DND-41 (cell line): ENCODE measurements around the gene FAM13A.

Experiments
- ATAC-seq: fragments of 200-7000 bp; cut with Tn5 transposase; 3 replicates; pipeline ENCODE4 v1.9.1; 2021; ENCODE audit warnings: low read depth; ENCODE audit not compliant: insufficient read depth
- DNase-seq: peaks from one replicate; pipeline ENCODE4 v3.0.0-alpha.2; 2020
- H2AFZ ChIP-seq: 2 replicates; pipeline ENCODE4 v1.6.0; 2012; ENCODE audit warnings: low read depth, low read length
- H3K27ac ChIP-seq: 2 replicates; pipeline ENCODE4 v1.5.1; 2012; ENCODE audit warnings: low read length, inconsistent platforms
- H3K27me3 ChIP-seq: fragments of 200-600 bp; sonication (generic); 2 replicates; pipeline ENCODE4 v1.6.0; 2012; ENCODE audit warnings: low read length, mild to moderate bottlenecking, inconsistent platforms; ENCODE audit not compliant: insufficient read depth, poor library complexity
- H3K36me3 ChIP-seq: 2 replicates; pipeline ENCODE4 v1.5.1; 2012; ENCODE audit warnings: low read length, inconsistent platforms; ENCODE audit not compliant: insufficient read depth
- H3K4me1 ChIP-seq: 2 replicates; pipeline ENCODE4 v1.5.1; 2012; ENCODE audit warnings: mild to moderate bottlenecking, low read length; ENCODE audit not compliant: insufficient read depth
- H3K4me2 ChIP-seq: 2 replicates; pipeline ENCODE4 v1.6.0; 2012; ENCODE audit warnings: mild to moderate bottlenecking, moderate library complexity, low read length, inconsistent platforms; ENCODE audit not compliant: insufficient read depth
- H3K4me3 ChIP-seq, 2 experiments: fragments of 200-600 bp in 1 of 2; shearing (Covaris generic) in 1 of 2; 2 replicates each; pipeline ENCODE4 v1.5.1; 2012 to 2016; ENCODE audit warnings: inconsistent platforms in 2 of 2, low read length in 2 of 2, mild to moderate bottlenecking in 2 of 2, low read depth in 1 of 2, moderate library complexity in 1 of 2
- H3K79me2 ChIP-seq: 2 replicates; pipeline ENCODE4 v1.6.0; 2012; ENCODE audit warnings: low read length, inconsistent platforms; ENCODE audit not compliant: insufficient read depth
- H3K9ac ChIP-seq: 2 replicates; pipeline ENCODE4 v1.6.0; 2012; ENCODE audit warnings: low read depth, mild to moderate bottlenecking, inconsistent platforms, low read length, moderate library complexity
- H3K9me3 ChIP-seq: 2 replicates; pipeline ENCODE4 v1.5.1; 2012; ENCODE audit warnings: low read length, moderate library complexity, mild to moderate bottlenecking, inconsistent platforms; ENCODE audit not compliant: insufficient read depth, severe bottlenecking
- H4K20me1 ChIP-seq: 2 replicates; pipeline ENCODE4 v1.6.0; 2012; ENCODE audit warnings: low read length; ENCODE audit not compliant: insufficient read depth
- CTCF ChIP-seq: IDR thresholded peaks from 2 replicates; pipeline ENCODE4 v1.5.1; 2012; ENCODE audit warnings: borderline replicate concordance, low read length, moderate library complexity, mild to moderate bottlenecking; ENCODE audit not compliant: poor library complexity, severe bottlenecking; ENCODE audit errors: extremely low read depth
- EZH2 ChIP-seq: IDR thresholded peaks from 3 replicates; pipeline ENCODE4 v1.6.1; 2012; ENCODE audit warnings: borderline replicate concordance, low read depth, mild to moderate bottlenecking, moderate library complexity, low read length, inconsistent platforms; ENCODE audit not compliant: severe bottlenecking

Gene FAM13A

GRCh38 chr4:88870428-88870827 lies 186.6 kb downstream of the FAM13A start:
- H3K4me1 ChIP-seq = no peaks in the 10 kb centered on the region
- no peaks in the 10 kb centered on the region for H3K79me2 ChIP-seq
- TF ChIP-seq CTCF = no peak
- TF ChIP-seq EZH2 = no peak
- no peak overlapping the region for H3K4me2 ChIP-seq
- ATAC-seq (no peak), DNase-seq (no peak)
- no peak overlapping the region for H3K27ac ChIP-seq
- no peaks in the 10 kb centered on the region for H3K36me3 ChIP-seq
- H3K27me3 ChIP-seq = peaks cover 2% of the 10 kb centered on the region
- H3K4me3 ChIP-seq = no peak overlapping the region
- H3K9me3 ChIP-seq = no peaks in the 10 kb centered on the region
- no peaks in the 10 kb centered on the region for H4K20me1 ChIP-seq
- no peak overlapping the region for H2AFZ ChIP-seq
- H3K9ac ChIP-seq = no peak overlapping the region

GRCh38 chr4:88868510-88868909 lies 188.5 kb downstream of the FAM13A start:
- Histone ChIP-seq H3K27ac (no peak overlapping the region), H3K9ac (no peak overlapping the region), H3K4me2 (no peak overlapping the region), H3K79me2 (no peaks in the 10 kb centered on the region), H3K4me1 (no peaks in the 10 kb centered on the region), H3K4me3 (no peak overlapping the region), H3K27me3 (peaks cover 2% of the 10 kb centered on the region), H2AFZ (no peak overlapping the region), H4K20me1 (no peaks in the 10 kb centered on the region), H3K36me3 (no peaks in the 10 kb centered on the region), H3K9me3 (no peaks in the 10 kb centered on the region)
- no peak for ATAC-seq
- TF ChIP-seq EZH2 (no peak), CTCF (no peak)
- no peak for DNase-seq

- no peaks in the 10 kb centered on the region for H4K20me1 ChIP-seq
- H2AFZ ChIP-seq = no peak overlapping the region
- H3K79me2 ChIP-seq = no peaks in the 10 kb centered on the region
- H3K9me3 ChIP-seq = no peaks in the 10 kb centered on the region
- no peak overlapping the region for H3K4me3 ChIP-seq
- ATAC-seq (no peak), DNase-seq (no peak)
- no peak for TF ChIP-seq EZH2
- no peak for TF ChIP-seq CTCF
- no peaks in the 10 kb centered on the region for H3K4me1 ChIP-seq
- H3K27me3 ChIP-seq = peaks cover 2% of the 10 kb centered on the region
- no peaks in the 10 kb centered on the region for H3K36me3 ChIP-seq
- H3K27ac ChIP-seq = no peak overlapping the region
- no peak overlapping the region for H3K4me2 ChIP-seq
- H3K9ac ChIP-seq = no peak overlapping the region
These were observed 190.0 kb downstream of the FAM13A start for GRCh38 chr4:88866862-88867550.

GRCh38 chr4:88865466-88865865 lies 191.5 kb downstream of the FAM13A start:
- TF ChIP-seq EZH2 (no peak), CTCF (no peak)
- Histone ChIP-seq H3K4me3 (no peak overlapping the region), H3K27ac (no peak overlapping the region), H2AFZ (no peak overlapping the region), H3K4me1 (no peaks in the 10 kb centered on the region), H3K36me3 (no peaks in the 10 kb centered on the region), H4K20me1 (no peaks in the 10 kb centered on the region), H3K79me2 (no peaks in the 10 kb centered on the region), H3K9ac (no peak overlapping the region), H3K9me3 (no peaks in the 10 kb centered on the region), H3K4me2 (no peak overlapping the region), H3K27me3 (peaks cover 2% of the 10 kb centered on the region)
- ATAC-seq (no peak), DNase-seq (no peak)
